ENCODE measurements around the gene SHMT2. TPM values are rescaled to one million over a fixed set of nuclear protein-coding genes. Genes with fewer than 3 reads are reported as not detected.

Gene SHMT2
- total RNA-seq, 1 experiment from 2014 or later, result 67.1 TPM

DNA sequence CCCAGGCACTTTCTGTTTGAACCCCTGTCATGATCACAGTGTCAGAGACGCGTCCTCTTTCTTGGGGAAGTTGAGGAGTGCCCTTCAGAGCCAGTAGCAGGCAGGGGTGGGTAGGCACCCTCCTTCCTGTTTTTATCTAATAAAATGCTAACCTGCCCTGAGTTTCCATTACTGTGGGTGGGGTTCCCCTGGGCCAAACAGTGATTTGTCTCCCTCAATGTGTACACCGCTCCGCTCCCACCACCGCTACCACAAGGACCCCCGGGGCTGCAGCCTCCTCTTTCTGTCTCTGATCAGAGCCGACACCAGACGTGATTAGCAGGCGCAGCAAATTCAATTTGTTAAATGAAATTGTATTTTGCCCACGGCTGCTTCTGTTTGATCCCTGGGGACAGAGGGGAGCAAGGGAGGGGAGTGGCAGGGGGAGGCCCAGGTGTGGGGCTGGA lies 5.1 kb downstream of the SHMT2 start:
- intact Hi-C loops (cut with micrococcal nuclease; ENCODE audit: unreplicated experiment), result no loop called here
- Histone ChIP-seq H3K27me3 (ENCODE audit: control insufficient read depth, insufficient read depth, low read length) (no peaks in the 10 kb centered on the region), H3K9me3 (ENCODE audit: control insufficient read depth, insufficient read depth, low read depth, low read length) (no peaks in the 10 kb centered on the region), H3K4me3 (ENCODE audit: low read depth in 2 of 2, low read length in 2 of 2) (no peak overlapping the region), H3K27ac (ENCODE audit: low read length) (no peak overlapping the region), H3K4me1 (ENCODE audit: control insufficient read depth, insufficient read depth, low read length) (peaks cover 14% of the 10 kb centered on the region), H3K36me3 (ENCODE audit: control insufficient read depth, insufficient read depth, low read length) (no peaks in the 10 kb centered on the region; the same call in none of the 2 replicates)
- ChIA-PET CTCF (no interaction called here), POLR2A (no interaction called here)
- in situ Hi-C loops (cut with HindIII; ENCODE audit: low pct_unique_long_range_greater_than_20kb, low sequenced_read_pairs), result no loop called here
- DNase-seq (ENCODE audit: low read depth, low spot score) (no peak), ATAC-seq (no peak)
- TF ChIP-seq TCF7L2 (IDR thresholded peaks at IDR 0.05; ENCODE audit: low read depth, low read length) (no peak), SIN3A (IDR thresholded peaks at IDR 0.05; ENCODE audit: borderline replicate concordance, insufficient read depth, low read depth, low read length) (no peak), POLR2AphosphoS5 (IDR thresholded peaks at IDR 0.05; ENCODE audit: low read depth, low read length) (no peak)
- TF ChIP-seq, protein P1, sequence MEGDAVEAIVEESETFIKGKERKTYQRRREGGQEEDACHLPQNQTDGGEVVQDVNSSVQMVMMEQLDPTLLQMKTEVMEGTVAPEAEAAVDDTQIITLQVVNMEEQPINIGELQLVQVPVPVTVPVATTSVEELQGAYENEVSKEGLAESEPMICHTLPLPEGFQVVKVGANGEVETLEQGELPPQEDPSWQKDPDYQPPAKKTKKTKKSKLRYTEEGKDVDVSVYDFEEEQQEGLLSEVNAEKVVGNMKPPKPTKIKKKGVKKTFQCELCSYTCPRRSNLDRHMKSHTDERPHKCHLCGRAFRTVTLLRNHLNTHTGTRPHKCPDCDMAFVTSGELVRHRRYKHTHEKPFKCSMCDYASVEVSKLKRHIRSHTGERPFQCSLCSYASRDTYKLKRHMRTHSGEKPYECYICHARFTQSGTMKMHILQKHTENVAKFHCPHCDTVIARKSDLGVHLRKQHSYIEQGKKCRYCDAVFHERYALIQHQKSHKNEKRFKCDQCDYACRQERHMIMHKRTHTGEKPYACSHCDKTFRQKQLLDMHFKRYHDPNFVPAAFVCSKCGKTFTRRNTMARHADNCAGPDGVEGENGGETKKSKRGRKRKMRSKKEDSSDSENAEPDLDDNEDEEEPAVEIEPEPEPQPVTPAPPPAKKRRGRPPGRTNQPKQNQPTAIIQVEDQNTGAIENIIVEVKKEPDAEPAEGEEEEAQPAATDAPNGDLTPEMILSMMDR (IDR thresholded peaks at IDR 0.05), result no peak
- TF ChIP-seq, protein P2, sequence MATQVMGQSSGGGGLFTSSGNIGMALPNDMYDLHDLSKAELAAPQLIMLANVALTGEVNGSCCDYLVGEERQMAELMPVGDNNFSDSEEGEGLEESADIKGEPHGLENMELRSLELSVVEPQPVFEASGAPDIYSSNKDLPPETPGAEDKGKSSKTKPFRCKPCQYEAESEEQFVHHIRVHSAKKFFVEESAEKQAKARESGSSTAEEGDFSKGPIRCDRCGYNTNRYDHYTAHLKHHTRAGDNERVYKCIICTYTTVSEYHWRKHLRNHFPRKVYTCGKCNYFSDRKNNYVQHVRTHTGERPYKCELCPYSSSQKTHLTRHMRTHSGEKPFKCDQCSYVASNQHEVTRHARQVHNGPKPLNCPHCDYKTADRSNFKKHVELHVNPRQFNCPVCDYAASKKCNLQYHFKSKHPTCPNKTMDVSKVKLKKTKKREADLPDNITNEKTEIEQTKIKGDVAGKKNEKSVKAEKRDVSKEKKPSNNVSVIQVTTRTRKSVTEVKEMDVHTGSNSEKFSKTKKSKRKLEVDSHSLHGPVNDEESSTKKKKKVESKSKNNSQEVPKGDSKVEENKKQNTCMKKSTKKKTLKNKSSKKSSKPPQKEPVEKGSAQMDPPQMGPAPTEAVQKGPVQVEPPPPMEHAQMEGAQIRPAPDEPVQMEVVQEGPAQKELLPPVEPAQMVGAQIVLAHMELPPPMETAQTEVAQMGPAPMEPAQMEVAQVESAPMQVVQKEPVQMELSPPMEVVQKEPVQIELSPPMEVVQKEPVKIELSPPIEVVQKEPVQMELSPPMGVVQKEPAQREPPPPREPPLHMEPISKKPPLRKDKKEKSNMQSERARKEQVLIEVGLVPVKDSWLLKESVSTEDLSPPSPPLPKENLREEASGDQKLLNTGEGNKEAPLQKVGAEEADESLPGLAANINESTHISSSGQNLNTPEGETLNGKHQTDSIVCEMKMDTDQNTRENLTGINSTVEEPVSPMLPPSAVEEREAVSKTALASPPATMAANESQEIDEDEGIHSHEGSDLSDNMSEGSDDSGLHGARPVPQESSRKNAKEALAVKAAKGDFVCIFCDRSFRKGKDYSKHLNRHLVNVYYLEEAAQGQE (IDR thresholded peaks at IDR 0.05; ENCODE audit: insufficient read depth in 1 of 2, low read depth in 2 of 2, low read length in 1 of 2), result no peak
- BruUV-seq (replicated peaks), result no TSS peak

DNA sequence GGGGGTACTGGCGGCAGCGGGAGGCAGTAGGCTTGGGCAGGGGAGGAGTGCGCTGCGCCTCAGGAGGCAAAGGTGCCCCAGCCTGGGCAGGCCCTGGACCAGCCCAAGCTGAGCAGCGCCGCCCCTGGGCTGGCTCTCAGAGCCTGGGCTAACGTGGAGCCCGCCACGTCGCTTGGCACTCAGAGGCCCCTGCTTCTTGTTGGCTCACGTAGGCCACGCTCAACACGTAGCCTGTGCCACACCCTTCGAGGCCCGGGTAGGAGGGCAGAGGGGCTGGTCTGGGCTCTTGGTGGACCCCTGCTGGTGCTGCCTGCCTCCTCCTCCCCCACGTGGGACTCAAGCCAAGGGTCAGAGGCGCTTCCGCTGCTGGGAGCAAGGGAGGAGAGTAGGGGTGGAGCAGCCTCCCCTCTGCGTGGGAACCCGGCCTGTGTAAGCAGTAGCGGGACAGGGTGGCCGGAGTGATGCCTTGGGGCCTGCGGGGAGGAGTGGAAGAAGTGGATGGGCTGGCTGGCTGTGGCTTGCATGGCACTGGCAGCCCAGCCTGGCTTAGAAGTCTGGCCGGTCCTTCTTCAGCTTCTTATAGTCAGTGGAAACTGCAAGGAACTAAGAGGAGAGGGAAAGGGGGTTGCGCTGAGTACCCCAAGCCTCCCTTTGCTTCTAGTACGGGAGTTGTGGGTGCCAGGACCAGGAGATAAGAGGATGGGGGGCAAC lies 5.7 kb downstream of the SHMT2 start:
- intact Hi-C loops (cut with micrococcal nuclease; ENCODE audit: unreplicated experiment) (no loop called here), in situ Hi-C loops (cut with HindIII; ENCODE audit: low pct_unique_long_range_greater_than_20kb, low sequenced_read_pairs) (no loop called here)
- CTCF ChIA-PET, result interaction anchor here (0.6 kb wide), 1 partner anchor 240 kb away, joined by 4 read pairs; no protein-coding TSS in a partner anchor
- Histone ChIP-seq H3K4me1 (ENCODE audit: control insufficient read depth, insufficient read depth, low read length) (peaks cover 17% of the 10 kb centered on the region), H3K36me3 (ENCODE audit: control insufficient read depth, insufficient read depth, low read length) (no peaks in the 10 kb centered on the region; the same call in 1 of the 2 replicates), H3K9me3 (ENCODE audit: control insufficient read depth, insufficient read depth, low read depth, low read length) (no peaks in the 10 kb centered on the region), H3K27ac (ENCODE audit: low read length) (no peak overlapping the region), H3K4me3 (ENCODE audit: low read depth in 2 of 2, low read length in 2 of 2) (no peak overlapping the region), H3K27me3 (ENCODE audit: control insufficient read depth, insufficient read depth, low read length) (no peaks in the 10 kb centered on the region)
- BruUV-seq (replicated peaks), result no TSS peak
- DNase-seq (ENCODE audit: low read depth, low spot score) (no peak), ATAC-seq (no peak)
- TF ChIP-seq TCF7L2 (IDR thresholded peaks at IDR 0.05; ENCODE audit: low read depth, low read length) (no peak), POLR2AphosphoS5 (IDR thresholded peaks at IDR 0.05; ENCODE audit: low read depth, low read length) (no peak), SIN3A (IDR thresholded peaks at IDR 0.05; ENCODE audit: borderline replicate concordance, insufficient read depth, low read depth, low read length) (no peak)
- TF ChIP-seq, protein P1 (IDR thresholded peaks at IDR 0.05), result no peak
- TF ChIP-seq, protein P2 (IDR thresholded peaks at IDR 0.05; ENCODE audit: insufficient read depth in 1 of 2, low read depth in 2 of 2, low read length in 1 of 2), result no peak
- POLR2A ChIA-PET, result no interaction called here

Data from Panc1 (cell line).